Stimulated activated naive B cell treated with anti-CD40 and anti-IgM and Interleukin-4, amounts not matched to agents 10 μg/mL and 1 μg/mL and 100 μg/mL, for 72 hours (primary cell): Measurements from ENCODE around the gene HS3ST5.
"Not testable (repeated sequence)": the region's sequence is repeated elsewhere in the genome, so short reads cannot be mapped to it uniquely, and the experiment has no call there.

Experiments
- ATAC-seq, 2 donors: fragments of 150-1000 bp; cut with Tn5 transposase; replicated peaks; 2 replicates each; pipeline ENCODE4 v1.10.0; 2021; ENCODE audit warnings: moderate library complexity in 1 of 2
- DNase-seq: peaks from one replicate; pipeline ENCODE4 v3.0.0; 2021
- H3K27ac Mint-ChIP-seq: one replicate; pipeline ENCODE4 v1.8.0; 2022; ENCODE audit warnings: mild to moderate bottlenecking, mixed read lengths
- H3K27me3 Mint-ChIP-seq, 2 donors: one replicate each; pipeline ENCODE4 v1.8.0; 2022; ENCODE audit warnings: mixed read lengths in 2 of 2
- H3K36me3 Mint-ChIP-seq, 2 donors: one replicate each; pipeline ENCODE4 v1.8.0; 2022; ENCODE audit warnings: mixed read lengths in 2 of 2, mild to moderate bottlenecking in 1 of 2
- H3K4me1 Mint-ChIP-seq, 2 donors: one replicate each; pipeline ENCODE4 v1.8.0; 2022; ENCODE audit warnings: mixed read lengths in 2 of 2, mild to moderate bottlenecking in 1 of 2
- H3K4me3 Mint-ChIP-seq, 2 donors: one replicate each; pipeline ENCODE4 v1.8.0; 2022; ENCODE audit warnings: mild to moderate bottlenecking in 2 of 2, mixed read lengths in 2 of 2, moderate library complexity in 1 of 2
- H3K9me3 Mint-ChIP-seq, 2 donors: one replicate each; pipeline ENCODE4 v1.8.0; 2022; ENCODE audit warnings: mixed read lengths in 2 of 2, mild to moderate bottlenecking in 1 of 2

The HS3ST5 gene

DNA sequence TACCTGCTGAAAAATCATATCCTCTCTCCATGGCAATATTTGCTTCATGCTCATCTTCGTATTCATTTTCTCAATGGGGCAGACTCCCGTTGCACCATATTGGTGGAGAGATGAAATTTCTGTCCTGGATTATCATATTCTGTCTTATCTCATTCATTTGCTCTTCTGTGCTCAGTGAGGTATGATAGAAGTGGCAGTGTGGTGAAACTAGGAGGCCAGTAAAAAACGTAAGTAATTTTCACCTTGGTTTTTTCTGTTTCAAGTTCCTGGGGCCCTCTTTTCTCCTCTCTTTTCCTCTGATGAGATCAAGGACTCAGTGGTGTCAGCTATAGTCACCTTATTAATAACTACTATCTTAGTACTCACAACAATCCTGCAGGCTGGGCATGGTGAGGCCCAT lies 189.4 kb downstream of the HS3ST5 start:
- ATAC-seq, result no peak
- Mint-ChIP-seq H3K9me3 (no peaks in the 10 kb centered on the region), H3K4me3 (no peak overlapping the region), H3K27ac (no peak overlapping the region), H3K36me3 (no peaks in the 10 kb centered on the region), H3K4me1 (no peaks in the 10 kb centered on the region), H3K27me3 (no peaks in the 10 kb centered on the region)
- no peak for DNase-seq

DNA sequence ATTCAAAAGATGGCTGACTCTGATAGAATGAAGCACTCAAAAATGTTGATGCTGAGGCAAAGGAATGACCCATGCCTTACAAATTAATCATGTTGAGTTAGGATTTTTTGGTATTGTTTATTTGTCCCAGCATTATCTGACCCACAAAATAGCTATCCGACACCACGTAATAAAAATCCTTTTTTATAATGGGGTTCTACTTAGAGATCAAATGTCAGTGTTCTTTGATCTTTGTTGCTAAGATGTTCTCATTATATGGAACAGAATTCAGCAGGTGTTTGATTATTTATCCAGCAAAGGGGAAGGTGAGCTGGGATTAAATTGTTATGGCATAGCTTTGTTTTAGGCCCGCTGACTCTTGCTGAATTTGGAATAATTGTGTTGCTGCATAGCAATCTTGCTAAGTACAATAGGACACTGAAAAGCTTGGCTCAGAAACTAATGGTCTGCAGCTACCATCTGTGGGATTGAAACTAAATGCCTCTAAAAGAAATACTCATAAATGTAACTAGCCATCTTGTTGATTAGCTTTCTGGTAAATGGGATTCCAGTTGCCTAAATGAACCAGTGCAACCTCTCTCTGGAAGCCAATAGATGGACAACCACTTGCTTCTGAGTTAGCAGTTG lies 191.6 kb downstream of the HS3ST5 start:
- H3K4me3 Mint-ChIP-seq, result no peak overlapping the region
- H3K36me3 Mint-ChIP-seq, result no peaks in the 10 kb centered on the region
- peaks cover 5 to 8% of the 10 kb centered on the region in 2 donors for H3K9me3 Mint-ChIP-seq
- no peak overlapping the region for H3K27ac Mint-ChIP-seq
- ATAC-seq (no peak), DNase-seq (no peak)
- no peaks in the 10 kb centered on the region for H3K27me3 Mint-ChIP-seq
- H3K4me1 Mint-ChIP-seq, result no peaks in the 10 kb centered on the region

DNA sequence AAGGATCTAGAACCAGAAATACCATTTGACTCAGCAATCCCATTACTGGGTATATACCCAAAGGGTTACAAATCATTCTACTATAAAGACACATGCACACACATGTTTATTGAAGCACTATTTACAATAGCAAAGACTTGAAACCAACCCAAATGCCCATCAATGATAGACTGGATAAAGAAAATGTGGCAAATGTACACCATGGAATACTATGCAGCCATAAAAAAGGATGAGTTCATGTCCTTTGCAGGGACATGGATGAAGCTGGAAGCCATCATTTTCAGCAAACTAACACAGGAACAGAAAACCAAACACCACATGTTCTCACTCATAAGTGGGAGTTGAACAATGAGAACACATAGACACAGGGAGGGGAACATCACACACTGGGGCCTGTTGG lies 193.6 kb downstream of the HS3ST5 start:
- not testable (repeated sequence) for H3K4me1 Mint-ChIP-seq, ATAC-seq, DNase-seq, H3K4me3 Mint-ChIP-seq, H3K27ac Mint-ChIP-seq, H3K36me3 Mint-ChIP-seq, H3K27me3 Mint-ChIP-seq
- peaks cover 9 to 12% of the 10 kb centered on the region in 2 donors for H3K9me3 Mint-ChIP-seq

DNA sequence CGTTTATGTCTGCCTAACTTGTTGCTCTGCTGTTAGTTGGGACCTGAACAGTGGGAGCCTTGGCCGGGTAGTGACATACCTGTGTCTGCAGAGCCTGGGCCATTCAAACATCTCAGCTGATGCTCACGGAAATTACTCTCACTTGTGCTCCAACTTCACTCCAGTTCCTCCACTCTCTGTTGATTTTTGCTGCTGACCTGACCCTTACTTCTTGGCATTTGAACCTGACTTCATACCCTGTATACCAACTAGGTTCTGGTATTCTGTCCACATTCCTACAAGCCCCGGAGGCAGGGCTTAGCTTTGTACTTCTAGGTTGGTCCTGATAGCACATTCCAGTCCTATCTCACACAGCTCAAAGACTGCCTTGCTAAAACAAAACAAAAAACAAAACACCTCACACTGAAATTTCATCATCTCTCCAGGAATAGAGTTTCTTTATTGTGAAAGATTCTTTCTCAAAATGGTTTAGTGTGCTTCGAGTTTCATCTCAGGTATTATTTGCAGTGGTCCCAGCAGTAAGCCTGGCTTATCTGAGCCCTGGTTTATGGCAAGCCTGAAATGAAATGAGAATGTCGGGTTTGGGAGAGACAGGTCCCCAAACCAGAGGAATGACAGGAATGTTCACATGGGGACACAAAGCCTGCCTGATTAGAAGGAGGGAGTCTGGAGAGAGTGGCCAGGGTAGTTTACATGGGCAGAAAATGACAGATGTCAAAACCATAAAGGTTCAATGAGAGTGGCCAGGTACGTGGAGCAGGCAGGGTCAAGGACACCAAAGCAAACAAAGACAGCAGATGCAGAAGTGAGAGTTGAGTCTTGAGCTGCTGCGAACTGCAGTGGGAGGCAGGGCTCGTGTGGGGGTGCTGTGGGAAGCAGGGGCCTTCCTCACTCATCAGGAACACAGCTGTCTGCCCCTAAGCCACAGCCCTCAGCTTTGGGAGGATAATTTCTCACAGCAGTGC lies 197.7 kb downstream of the HS3ST5 start:
- H3K27me3 Mint-ChIP-seq, result peaks cover 0 to 6% of the 10 kb centered on the region in 2 donors
- H3K4me1 Mint-ChIP-seq, result no peaks in the 10 kb centered on the region
- peaks cover 9 to 12% of the 10 kb centered on the region in 2 donors for H3K9me3 Mint-ChIP-seq
- H3K27ac Mint-ChIP-seq, result no peak overlapping the region
- no peak overlapping the region for H3K4me3 Mint-ChIP-seq
- ATAC-seq (no peak), DNase-seq (no peak)
- no peaks in the 10 kb centered on the region for H3K36me3 Mint-ChIP-seq

DNA sequence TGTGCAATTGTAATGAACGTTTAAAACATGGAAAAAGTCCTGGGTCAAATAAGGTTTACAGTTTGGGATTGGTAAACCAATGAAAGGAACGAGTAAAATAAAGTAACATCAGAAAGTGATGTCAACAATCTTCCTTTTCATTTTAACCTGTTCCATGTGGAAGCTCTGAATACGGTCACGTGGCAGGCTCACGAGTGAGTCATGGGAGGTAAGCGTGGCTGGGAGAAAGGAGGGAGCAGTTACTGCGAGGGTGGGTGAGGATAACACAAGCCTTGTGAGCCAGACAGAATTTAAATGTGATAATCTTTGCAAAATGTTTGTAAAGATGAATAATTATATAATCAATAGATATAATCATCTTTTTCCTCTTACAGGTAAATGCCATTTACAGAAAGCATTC lies 200.6 kb downstream of the HS3ST5 start:
- Mint-ChIP-seq H3K9me3 (peaks cover 8 to 13% of the 10 kb centered on the region in 2 donors), H3K36me3 (no peaks in the 10 kb centered on the region), H3K4me1 (no peaks in the 10 kb centered on the region), H3K27ac (no peak overlapping the region), H3K4me3 (no peak overlapping the region), H3K27me3 (peaks cover 0 to 6% of the 10 kb centered on the region in 2 donors)
- DNase-seq (no peak), ATAC-seq (no peak)

DNA sequence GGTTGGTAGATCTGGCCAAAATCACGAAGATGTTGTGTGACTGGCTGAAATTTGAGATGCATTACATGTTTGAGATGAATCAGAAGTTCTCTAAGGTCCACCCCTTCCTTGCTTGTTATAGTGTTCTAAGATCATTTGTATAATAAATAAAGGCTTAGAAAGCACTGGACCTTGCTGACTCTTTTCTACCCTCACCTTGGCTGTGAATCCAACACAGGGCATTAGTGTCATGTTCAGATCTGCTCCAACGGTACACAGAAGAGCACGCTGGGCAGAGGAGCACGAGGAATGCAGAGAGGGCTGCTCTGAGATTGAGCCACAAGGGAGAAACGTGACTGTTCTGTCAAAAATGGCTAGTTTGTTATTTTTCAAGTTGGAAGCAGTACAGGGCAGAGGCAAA lies 202.4 kb downstream of the HS3ST5 start:
- no peak for ATAC-seq
- no peak for DNase-seq
- Mint-ChIP-seq H3K36me3 (no peaks in the 10 kb centered on the region), H3K9me3 (peaks cover 2 to 4% of the 10 kb centered on the region in 2 donors), H3K4me3 (no peak overlapping the region), H3K27me3 (peaks cover 0 to 6% of the 10 kb centered on the region in 2 donors), H3K27ac (no peak overlapping the region), H3K4me1 (no peaks in the 10 kb centered on the region)

DNA sequence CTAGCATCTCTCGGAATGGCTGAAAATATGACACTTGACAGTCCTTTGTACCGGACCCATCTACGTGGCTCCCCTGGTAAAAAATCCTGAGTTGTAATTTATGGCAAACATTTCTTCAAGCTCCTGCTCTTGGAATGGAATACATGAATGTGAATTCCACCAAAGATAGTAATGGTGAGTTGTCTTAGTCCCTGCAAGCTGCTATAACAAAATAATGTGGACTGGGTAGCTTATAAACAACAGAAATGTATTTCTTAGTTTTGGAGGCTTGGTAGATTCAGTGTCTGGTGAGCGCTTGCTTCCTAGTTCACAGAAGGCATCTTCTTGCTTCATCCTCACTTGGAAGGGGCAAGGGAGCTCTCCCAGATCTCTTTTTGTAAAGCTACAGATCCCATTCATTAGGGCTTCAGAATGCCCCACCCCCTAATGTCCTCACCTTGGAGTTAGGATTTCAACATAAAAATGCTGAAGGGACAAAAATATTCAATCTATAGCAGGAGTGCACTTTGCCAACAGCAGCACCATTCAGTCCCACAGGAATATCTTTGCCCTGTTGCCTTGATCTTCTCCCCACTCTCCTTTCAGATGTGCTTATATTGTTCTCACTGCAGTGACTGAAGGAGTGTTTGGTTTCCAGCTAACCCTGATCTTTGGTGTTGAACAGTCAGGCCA lies 204.1 kb downstream of the HS3ST5 start:
- Mint-ChIP-seq H3K4me1 (no peaks in the 10 kb centered on the region), H3K36me3 (no peaks in the 10 kb centered on the region), H3K9me3 (peaks cover 0 to 3% of the 10 kb centered on the region in 2 donors), H3K4me3 (no peak overlapping the region), H3K27me3 (peaks cover 0 to 4% of the 10 kb centered on the region in 2 donors), H3K27ac (no peak overlapping the region)
- DNase-seq, result no peak
- no peak for ATAC-seq

DNA sequence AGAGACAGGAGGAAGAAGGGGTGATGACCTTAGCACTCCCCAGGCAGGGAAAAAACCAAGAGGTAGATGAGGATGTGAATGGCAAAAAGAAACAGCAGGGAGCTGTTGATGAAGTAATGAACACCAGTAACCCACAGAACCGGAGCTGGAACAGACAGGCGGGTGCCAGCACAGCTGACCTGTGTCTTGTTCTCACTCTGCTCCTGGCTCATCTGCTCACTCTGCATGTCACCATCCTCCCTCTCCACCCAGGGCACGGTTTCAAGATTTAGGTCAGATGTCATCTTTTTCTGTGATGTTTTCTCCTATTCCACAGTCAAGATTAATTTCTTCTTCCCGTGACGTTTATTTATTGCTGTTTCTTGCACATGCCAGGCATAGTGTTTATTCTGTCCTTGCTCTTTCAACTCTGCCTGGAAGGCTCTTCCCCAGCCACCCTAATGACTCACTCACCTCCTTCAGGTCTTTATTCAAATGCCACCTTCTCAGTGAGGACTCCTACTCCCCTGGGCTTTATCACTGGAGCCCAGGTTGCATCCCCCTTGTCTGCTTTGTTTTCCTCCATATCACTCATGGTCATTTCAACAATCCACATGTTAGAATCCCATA lies 207.4 kb downstream of the HS3ST5 start:
- no peak for DNase-seq
- no peak overlapping the region for H3K27ac Mint-ChIP-seq
- ATAC-seq, result no peak
- peaks cover 0 to 11% of the 10 kb centered on the region in 2 donors for H3K27me3 Mint-ChIP-seq
- H3K4me3 Mint-ChIP-seq, result no peak overlapping the region
- no peaks in the 10 kb centered on the region for H3K4me1 Mint-ChIP-seq
- H3K36me3 Mint-ChIP-seq, result no peaks in the 10 kb centered on the region
- peaks cover 0 to 4% of the 10 kb centered on the region in 2 donors for H3K9me3 Mint-ChIP-seq

DNA sequence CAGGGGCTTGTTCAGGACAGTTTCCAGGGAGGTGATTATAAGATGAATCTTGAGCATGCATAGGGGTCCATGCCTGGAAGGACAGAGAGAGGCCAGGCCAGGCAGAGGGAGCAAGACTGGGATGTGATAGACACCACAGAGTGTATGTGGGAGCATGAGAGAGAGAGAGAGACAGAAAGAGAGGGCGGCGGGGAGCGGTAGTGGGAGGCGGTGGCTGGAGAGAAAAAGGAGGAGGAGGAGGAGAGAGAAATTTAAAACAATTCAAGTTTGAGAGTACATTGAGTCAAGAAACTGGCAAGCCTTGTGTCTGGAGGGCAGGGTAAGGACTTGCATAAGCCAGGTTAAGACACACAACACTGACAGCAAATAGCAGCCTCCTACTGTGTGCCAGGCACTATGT lies 209.0 kb downstream of the HS3ST5 start:
- ATAC-seq (no peak), DNase-seq (no peak)
- Mint-ChIP-seq H3K4me3 (no peak overlapping the region), H3K27ac (no peak overlapping the region), H3K36me3 (no peaks in the 10 kb centered on the region), H3K9me3 (peaks cover 0 to 2% of the 10 kb centered on the region in 2 donors), H3K4me1 (no peaks in the 10 kb centered on the region), H3K27me3 (peaks cover 0 to 11% of the 10 kb centered on the region in 2 donors)

DNA sequence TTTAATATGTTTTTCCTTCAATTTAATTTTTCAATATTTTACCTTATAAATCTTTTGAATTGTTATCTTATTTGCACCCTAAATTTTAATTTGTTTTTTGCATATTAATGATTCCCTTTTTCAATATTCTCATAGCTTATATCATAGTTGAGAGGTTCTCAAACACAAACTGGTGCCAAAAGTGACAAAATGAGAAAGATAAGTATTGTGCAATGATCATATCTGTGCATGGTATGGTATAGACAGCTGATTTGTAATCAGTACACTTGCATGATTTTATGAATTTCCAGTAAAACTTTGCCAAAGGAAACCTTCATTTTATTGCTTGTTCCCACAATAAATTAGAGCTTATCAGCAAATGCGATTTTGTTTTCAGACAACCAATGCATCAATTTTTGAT lies 210.9 kb downstream of the HS3ST5 start:
- peaks cover 0 to 11% of the 10 kb centered on the region in 2 donors for H3K27me3 Mint-ChIP-seq
- H3K4me1 Mint-ChIP-seq, result no peaks in the 10 kb centered on the region
- H3K4me3 Mint-ChIP-seq, result no peak overlapping the region
- ATAC-seq (no peak), DNase-seq (no peak)
- peaks cover 0 to 2% of the 10 kb centered on the region in 2 donors for H3K9me3 Mint-ChIP-seq
- no peaks in the 10 kb centered on the region for H3K36me3 Mint-ChIP-seq
- H3K27ac Mint-ChIP-seq, result no peak overlapping the region

DNA sequence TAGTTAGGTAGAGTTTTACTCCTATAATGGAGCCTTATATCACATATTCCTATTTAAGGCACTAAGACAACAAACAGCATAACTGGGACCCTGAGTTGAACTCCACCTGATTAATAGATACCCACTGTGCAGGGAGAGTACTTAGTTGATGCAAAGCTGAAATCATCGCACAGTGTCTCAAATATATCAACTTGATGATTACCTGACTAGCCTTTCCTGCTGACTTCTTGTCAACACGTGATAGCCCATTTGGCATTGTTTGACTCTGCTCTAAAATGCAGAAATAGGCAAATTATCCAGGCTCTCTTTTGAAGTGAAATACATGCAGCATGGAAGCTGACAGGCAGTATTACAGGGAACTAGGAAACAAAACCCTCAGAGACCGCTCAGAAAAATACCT lies 217.2 kb downstream of the HS3ST5 start:
- no peaks in the 10 kb centered on the region for H3K36me3 Mint-ChIP-seq
- peaks cover 0 to 3% of the 10 kb centered on the region in 2 donors for H3K27me3 Mint-ChIP-seq
- ATAC-seq (no peak), DNase-seq (no peak)
- H3K4me1 Mint-ChIP-seq, result no peaks in the 10 kb centered on the region
- H3K4me3 Mint-ChIP-seq, result no peak overlapping the region
- no peak overlapping the region for H3K27ac Mint-ChIP-seq
- no peaks in the 10 kb centered on the region for H3K9me3 Mint-ChIP-seq

DNA sequence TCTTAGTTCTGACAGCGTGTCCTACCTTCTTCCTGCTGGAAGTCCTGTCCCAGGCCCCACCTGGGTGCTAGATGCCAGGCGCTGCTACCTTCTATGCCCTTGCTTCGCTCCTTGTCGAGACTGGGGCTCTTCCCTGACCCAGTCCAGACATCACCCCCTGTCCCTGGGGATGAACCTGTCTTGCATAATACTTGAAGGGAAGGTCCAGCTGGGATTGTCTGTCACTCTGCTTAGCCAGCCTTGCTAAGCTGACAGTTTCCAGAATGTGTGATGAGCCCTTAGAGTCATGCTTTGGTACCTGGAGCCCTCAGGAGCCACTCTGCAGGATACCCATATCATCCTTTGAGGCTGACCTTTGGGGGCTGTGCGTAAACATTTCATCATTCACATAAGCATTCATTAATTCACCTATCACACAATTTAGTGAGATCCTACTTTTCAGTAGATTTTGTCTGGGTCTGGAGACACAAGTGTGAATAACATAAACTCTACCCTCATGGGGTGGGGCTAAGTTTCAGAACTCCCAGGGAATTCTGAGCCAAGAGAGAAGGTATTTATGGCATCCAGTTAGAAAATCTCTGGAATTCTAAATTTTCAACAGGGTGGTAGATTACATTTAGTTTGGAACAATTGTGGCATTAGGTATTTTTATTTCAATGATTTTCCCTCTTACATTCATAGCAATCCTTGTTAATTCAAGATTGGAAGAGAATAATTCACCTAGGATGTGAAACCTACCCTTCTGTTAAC lies 220.7 kb downstream of the HS3ST5 start:
- Mint-ChIP-seq H3K9me3 (no peaks in the 10 kb centered on the region), H3K4me1 (no peaks in the 10 kb centered on the region), H3K27me3 (peaks cover 0 to 3% of the 10 kb centered on the region in 2 donors), H3K27ac (no peak overlapping the region), H3K4me3 (no peak overlapping the region), H3K36me3 (no peaks in the 10 kb centered on the region)
- ATAC-seq (no peak), DNase-seq (no peak)

DNA sequence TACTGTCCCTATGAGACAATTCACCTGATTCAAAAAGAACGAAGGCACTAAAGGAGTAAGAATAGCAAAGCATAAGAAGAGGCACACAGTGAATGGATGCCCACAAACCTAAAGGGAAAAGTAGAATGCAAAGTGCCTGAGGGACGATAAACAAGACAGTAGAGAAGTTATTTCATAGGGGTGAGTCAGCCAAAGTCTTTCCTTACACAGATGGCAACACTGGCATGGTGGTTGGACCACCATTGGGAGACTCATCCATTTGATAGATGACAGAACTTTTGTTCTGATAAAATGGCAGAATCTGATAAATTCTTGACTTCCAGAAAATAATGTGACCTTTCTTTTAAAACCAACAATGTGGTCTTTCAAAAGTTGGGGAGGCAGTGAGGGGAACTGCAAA lies 223.8 kb downstream of the HS3ST5 start:
- no peaks in the 10 kb centered on the region for H3K36me3 Mint-ChIP-seq
- H3K27ac Mint-ChIP-seq, result no peak overlapping the region
- no peak overlapping the region for H3K4me3 Mint-ChIP-seq
- H3K9me3 Mint-ChIP-seq, result no peaks in the 10 kb centered on the region
- ATAC-seq, result no peak
- H3K27me3 Mint-ChIP-seq, result peaks cover 0 to 1% of the 10 kb centered on the region in 2 donors
- no peak for DNase-seq
- no peaks in the 10 kb centered on the region for H3K4me1 Mint-ChIP-seq

DNA sequence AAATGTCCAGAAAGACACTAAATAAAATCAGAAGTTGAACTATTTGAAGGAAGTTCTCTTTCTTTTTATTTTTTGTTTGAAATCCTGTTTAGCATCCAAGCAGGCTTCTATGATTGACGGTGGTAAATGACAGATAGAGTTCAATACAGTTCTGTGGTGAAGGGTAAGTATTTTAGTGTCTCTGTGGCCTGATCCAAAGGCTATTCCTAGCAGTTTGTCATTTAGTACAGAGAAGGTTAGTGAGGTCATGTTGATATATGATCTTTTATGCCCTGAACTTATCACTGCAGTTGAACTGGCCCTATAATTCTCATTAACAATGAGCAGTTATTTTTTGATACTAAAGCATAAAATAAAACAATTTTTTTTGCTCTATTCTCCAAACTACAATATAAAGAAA lies 227.2 kb downstream of the HS3ST5 start:
- ATAC-seq (no peak), DNase-seq (no peak)
- Mint-ChIP-seq H3K36me3 (no peaks in the 10 kb centered on the region), H3K27me3 (peaks cover 0 to 4% of the 10 kb centered on the region in 2 donors), H3K4me1 (no peaks in the 10 kb centered on the region), H3K9me3 (no peaks in the 10 kb centered on the region), H3K27ac (no peak overlapping the region), H3K4me3 (no peak overlapping the region)
